Loucy (cell line): ENCODE results near the gene ACOT6.

Experiments
- CTCF ChIP-seq: fragments of 200-600 bp; sonication (generic); conservative IDR thresholded peaks from 2 replicates; pipeline ENCODE4 v1.5.1; 2014; ENCODE audit warnings: mild to moderate bottlenecking, antibody characterized with exemption, low read length
- EZH2phosphoT487 ChIP-seq: fragments of 200-600 bp; IDR thresholded peaks from 2 replicates; pipeline ENCODE4 v1.6.1; 2018; ENCODE audit warnings: antibody characterized with exemption, mild to moderate bottlenecking, moderate library complexity, borderline replicate concordance

DNA sequence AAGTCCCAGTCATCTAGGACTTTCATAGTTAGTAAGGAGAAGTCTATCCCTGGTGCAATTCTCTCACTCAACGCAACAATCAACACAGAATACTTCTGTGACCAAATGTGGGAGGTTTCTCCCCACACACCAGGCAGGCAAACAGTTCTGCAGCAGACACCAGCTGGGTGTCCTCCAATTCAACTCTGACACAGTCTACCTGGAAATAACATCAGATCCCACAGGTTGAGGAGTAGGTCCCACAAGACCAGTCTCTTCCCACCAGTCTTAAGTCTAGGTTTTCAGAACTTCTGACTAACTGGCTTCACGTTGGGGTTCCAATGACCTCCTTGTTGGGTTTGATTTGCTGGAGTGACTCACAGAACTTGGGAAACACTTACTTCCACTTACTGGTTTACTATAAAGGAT lies 14.8 kb downstream of the ACOT6 start:
- no peak for TF ChIP-seq CTCF
- no peak for TF ChIP-seq EZH2phosphoT487
